Activated CD4-positive, alpha-beta T cell treated with anti-CD3 and anti-CD28 coated beads, Interleukin-2, amount 10 ng/mL, durations not matched to agents 24 days and 14 days (primary cell): ENCODE results near the gene PITPNM3. TPM values are rescaled to one million over a fixed set of nuclear protein-coding genes. Genes with fewer than 3 reads are reported as not detected.

Experiments
- DNase-seq: peaks from one replicate; pipeline ENCODE4 v3.0.0; 2022
- H3K27ac Mint-ChIP-seq: one replicate; pipeline ENCODE4 v1.8.0; 2022; ENCODE audit warnings: mild to moderate bottlenecking, mixed read lengths
- H3K27me3 Mint-ChIP-seq: one replicate; pipeline ENCODE4 v1.8.0; 2022; ENCODE audit warnings: mixed read lengths
- H3K36me3 Mint-ChIP-seq: one replicate; pipeline ENCODE4 v1.8.0; 2022; ENCODE audit warnings: low read depth, mild to moderate bottlenecking, mixed read lengths
- H3K4me1 Mint-ChIP-seq: one replicate; pipeline ENCODE4 v1.8.0; 2021; ENCODE audit warnings: mixed read lengths
- H3K4me3 Mint-ChIP-seq: one replicate; pipeline ENCODE4 v1.8.0; 2022; ENCODE audit warnings: mild to moderate bottlenecking, moderate library complexity, mixed read lengths
- H3K9me3 Mint-ChIP-seq: one replicate; pipeline ENCODE4 v1.8.0; 2021; ENCODE audit warnings: mixed read lengths
- intact Hi-C: fragments of 100-400 bp; cut with micrococcal nuclease; formaldehyde crosslinking; loops from one replicate; pipeline ENCODE4 v1.15.1; 2023
- total RNA-seq: library from RNA; stranded (reverse); gene quantifications from 2 replicates; pipeline ENCODE4 v1.2.3, GENCODE V29; 2022

The PITPNM3 gene
- total RNA-seq, 1 donor from 2014 or later = 0.77 TPM

DNA sequence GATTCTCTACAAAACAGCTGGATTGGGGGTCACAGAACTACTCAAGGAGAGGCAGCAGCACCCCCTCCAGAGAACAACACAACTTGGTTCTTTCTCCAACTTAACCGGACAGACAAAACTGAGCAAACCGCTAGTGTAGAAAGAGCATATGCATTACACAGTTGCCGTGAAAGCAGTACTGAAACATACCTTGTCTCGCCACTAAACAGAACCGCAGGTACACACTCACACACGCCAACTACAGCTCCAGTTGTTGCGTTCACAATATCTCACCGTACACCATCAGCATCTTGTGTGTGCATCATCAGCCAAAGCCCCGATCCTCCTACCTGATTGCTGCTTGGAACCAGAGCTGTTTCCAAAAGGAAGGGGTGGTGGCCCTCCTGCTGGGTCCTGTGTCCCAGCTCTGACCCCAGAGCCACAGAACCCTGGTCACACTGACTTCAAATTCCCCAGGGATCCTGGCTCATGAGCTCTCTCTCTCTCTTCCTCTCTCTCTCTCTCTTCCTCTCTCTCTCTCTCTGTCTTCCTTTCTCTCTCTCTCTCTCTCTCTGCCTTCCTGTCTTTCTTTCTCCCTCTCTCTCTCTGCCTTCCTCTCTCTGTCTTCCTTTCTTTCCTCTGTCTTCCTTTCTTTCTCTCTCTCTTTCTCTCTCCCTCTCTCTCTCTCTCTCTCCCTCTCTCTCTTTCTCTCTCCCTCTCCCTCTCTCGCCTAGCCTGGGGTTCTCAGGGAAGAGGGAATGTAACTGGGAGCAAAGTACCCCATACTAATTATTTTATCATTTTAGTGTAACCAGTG lies 103.7 kb downstream of the PITPNM3 start:
- intact Hi-C loops = no loop called here
- H3K4me1 Mint-ChIP-seq = peaks cover 8% of the 10 kb centered on the region
- no peak overlapping the region for H3K4me3 Mint-ChIP-seq
- no peaks in the 10 kb centered on the region for H3K9me3 Mint-ChIP-seq
- peaks cover 6% of the 10 kb centered on the region for H3K36me3 Mint-ChIP-seq
- no peak overlapping the region for H3K27ac Mint-ChIP-seq
- peaks cover 23% of the 10 kb centered on the region for H3K27me3 Mint-ChIP-seq
- no peak for DNase-seq

DNA sequence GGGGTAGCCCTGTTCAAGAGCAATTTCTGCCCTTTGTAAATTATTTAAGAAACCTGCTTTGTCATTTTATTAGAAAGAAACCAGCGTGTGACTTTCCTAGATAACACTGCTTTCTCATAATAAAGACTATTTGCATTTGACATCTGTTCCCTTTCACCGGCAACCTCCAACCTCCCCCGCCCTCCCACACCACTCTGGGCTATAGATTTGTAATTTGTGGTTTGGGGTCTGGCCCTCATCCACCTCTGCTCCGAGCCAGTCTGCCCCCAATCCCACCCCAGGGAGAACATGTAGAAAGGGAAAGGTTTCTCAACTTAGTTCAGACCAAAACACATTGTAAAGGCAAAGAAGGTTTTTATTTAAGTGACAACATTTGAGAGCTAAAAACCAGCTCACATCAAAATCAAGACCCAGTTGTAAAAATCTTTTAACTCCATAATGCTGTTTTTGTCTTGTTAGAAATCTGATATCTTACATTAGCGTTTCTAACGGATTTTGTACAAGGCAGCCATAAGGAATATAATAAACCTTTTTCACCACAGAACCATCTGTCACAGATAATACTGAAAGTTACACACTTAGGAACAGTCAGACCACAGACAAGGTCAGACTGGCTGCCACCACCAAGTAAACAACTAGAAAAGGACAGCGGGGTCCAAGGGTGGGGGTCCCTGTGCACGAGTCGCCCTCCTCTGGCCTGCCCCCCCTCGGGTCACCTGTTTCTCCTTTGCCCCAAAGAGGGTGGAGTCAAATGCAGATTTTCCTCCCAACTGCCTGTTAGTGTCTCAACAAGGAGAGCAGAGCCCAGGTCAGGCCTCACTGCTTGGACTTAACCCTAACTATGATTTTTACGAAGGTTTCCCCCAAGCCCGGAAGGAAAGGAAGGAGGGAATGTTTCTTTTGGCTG lies 105.2 kb downstream of the PITPNM3 start:
- Mint-ChIP-seq H3K4me1 (peaks cover 2% of the 10 kb centered on the region), H3K36me3 (peaks cover 10% of the 10 kb centered on the region), H3K4me3 (no peak overlapping the region), H3K27me3 (peaks cover 18% of the 10 kb centered on the region), H3K27ac (no peak overlapping the region), H3K9me3 (no peaks in the 10 kb centered on the region)
- intact Hi-C loops = no loop called here
- no peak for DNase-seq

DNA sequence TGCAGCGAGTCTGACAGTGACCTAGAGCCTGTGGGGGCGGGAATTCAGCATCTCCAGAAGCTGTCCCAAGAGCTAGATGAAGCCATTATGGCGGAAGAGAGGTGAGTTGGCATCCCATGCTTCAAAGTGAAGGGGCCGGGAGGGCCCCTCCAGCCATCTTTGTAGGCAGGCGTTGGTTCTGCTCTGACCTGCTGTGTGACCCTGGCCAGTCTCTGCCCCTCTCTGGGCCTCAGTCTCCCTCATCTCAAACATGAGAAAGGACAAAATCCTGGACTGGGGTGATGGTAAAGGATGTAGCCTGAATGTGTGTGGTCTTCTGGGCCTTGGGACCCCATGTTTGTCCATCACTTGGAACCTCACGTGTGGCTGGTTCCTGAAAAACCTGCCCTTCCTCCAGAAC lies 107.0 kb downstream of the PITPNM3 start:
- Mint-ChIP-seq H3K36me3 (peaks cover 17% of the 10 kb centered on the region), H3K27ac (no peak overlapping the region), H3K4me3 (no peak overlapping the region), H3K9me3 (no peaks in the 10 kb centered on the region), H3K4me1 (peaks cover 11% of the 10 kb centered on the region), H3K27me3 (peaks cover 16% of the 10 kb centered on the region)
- no peak for DNase-seq
- intact Hi-C loops = loop anchor here (10.0 kb wide), 1 partner anchor 195 kb away; the partner anchor contains the start of genes KIAA0753 and TXNDC17

DNA sequence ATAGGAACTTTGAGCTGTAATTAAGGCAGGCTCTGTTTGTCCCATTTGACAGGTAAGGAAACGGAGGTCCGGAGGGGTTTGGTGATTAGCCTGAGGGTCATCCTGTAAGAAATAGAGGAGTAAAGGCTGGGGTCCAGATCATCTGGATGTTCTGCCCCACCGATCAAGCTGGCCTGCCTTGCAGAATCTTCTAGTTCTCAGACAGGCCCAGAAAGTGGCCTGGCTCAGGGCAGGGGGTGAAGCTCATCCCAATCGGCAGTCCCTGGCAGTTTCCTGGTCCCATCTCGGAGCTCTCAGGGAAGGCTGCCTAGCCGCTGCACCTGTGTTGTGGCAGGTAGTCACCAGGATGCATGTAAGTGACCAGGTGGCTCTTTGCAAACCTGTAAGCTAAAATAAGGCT lies 107.9 kb downstream of the PITPNM3 start:
- Mint-ChIP-seq H3K9me3 (no peaks in the 10 kb centered on the region), H3K4me3 (no peak overlapping the region), H3K27ac (no peak overlapping the region), H3K4me1 (peaks cover 16% of the 10 kb centered on the region), H3K27me3 (peaks cover 9% of the 10 kb centered on the region), H3K36me3 (peaks cover 18% of the 10 kb centered on the region)
- intact Hi-C loops = loop anchor here (10.0 kb wide), 1 partner anchor 196 kb away; the partner anchor contains the start of genes KIAA0753 and TXNDC17
- DNase-seq = no peak

DNA sequence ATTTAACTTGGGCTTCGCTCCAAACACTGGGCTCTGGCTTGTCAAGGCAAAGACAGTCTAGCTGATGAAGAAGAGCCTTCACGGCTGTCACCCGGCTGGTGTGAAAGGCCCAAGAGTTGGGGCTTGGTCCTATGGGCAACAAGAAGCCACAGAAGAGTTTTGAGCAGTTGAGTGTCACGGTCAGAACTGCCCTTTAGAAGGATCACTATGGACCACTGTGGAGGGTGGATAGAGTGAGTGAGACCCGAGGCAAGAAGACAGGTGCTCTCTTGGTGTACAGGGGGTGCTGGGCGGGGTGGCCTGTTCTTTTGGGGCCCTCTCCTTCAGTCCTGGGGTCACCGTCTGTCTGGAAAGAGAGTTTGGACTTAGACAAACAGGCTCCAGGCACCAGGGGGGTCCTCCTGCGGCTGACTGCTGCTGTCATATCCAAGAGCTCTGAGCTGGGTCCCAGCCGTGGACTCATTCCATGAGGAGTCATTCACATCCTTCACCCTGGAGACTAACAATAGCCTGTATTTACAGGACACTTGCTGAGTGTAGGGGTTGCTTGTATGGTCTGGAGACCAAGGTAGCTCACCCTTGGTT lies 109.7 kb downstream of the PITPNM3 start:
- Mint-ChIP-seq H3K27ac (no peak overlapping the region), H3K9me3 (no peaks in the 10 kb centered on the region), H3K27me3 (peaks cover 7% of the 10 kb centered on the region), H3K4me3 (no peak overlapping the region), H3K36me3 (peaks cover 18% of the 10 kb centered on the region), H3K4me1 (peaks cover 20% of the 10 kb centered on the region)
- intact Hi-C loops = loop anchor here (10.0 kb wide), 1 partner anchor 198 kb away; the partner anchor contains the start of genes KIAA0753 and TXNDC17
- no peak for DNase-seq

DNA sequence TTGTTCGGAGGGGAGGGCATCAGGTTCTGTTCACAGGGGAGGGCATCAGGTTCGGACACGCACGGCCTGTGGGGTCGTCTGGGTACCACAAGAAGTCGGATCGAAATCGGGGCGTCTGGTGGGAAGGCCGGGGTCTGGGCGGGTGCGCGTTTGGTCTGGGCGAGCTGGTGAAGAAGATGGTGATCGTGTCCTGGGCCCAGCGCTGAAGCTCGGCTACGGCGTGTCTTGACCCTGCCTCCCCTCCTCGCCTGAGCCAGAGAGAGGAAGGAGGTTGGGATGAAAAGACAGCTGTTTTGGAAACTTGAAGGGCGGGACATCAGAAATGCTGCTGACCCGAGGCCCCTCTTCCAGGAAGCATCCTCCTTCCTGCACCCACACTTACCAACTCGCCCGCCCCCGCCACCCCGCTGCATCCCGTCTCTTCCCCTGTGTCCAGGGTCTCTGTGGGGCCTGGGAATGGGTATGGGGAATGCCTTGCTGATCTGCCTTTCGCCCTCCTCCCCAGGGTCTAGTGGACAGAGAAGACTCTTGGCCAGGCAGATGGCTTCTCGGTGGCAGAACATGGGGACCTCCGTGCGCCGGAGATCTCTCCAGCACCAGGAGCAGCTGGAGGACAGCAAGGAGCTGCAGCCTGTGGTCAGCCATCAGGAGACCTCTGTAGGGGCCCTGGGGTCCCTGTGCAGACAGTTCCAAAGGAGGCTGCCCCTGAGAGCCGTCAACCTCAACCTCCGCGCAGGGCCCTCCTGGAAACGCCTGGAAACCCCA lies 111.6 kb downstream of the PITPNM3 start:
- peak overlapping the region; percentile 96 for H3K27ac Mint-ChIP-seq
- H3K4me3 Mint-ChIP-seq = peak overlapping the region; percentile 95
- no peak for DNase-seq
- H3K36me3 Mint-ChIP-seq = peaks cover 13% of the 10 kb centered on the region
- no peaks in the 10 kb centered on the region for H3K9me3 Mint-ChIP-seq
- H3K4me1 Mint-ChIP-seq = peaks cover 18% of the 10 kb centered on the region
- intact Hi-C loops = loop anchor here (10.0 kb wide), 1 partner anchor 200 kb away; the partner anchor contains the start of genes KIAA0753 and TXNDC17
- H3K27me3 Mint-ChIP-seq = peaks cover 24% of the 10 kb centered on the region

DNA sequence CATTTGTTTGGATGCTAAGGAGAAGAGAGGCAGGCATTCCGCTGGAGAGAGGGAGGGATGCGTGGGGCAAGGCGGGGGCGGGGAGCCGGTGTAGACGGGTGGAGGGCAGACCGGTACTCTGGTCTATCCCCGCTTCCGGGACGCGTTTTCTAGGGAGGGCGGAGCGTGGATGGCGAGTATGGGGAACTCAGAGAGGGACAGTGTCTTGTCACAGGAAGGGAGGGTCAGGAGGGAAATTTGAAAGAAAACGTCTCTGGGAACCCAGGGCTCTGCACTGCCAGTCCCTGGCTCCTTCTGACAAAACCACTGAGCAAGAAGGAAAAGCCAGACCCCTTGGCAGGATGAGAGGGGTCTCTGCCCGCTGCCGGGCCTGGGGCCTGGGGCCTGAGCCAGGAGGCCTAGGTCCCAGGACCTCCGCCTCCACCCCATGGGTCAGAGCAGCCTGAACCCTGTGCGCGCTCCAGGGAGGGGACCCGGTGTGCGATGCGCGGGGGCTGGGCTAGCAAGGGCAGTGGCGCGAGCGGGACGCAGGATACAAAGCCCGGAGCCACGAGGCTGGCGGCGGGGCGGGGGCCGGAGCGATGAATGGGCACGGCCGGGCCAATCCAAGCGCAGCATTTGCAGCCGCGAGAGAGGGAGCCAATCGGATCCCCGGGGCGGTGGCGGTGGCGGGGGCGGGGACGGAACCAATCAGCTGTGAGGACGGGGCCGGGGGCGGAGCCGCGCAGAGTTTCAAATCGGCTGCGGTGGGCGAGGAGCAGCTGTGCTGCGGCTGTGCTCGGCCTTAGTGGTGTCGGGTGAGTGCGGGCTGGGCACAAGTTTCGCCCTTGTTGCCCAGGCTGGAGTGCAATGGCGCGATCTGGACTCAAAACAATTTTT lies 112.4 kb downstream of the PITPNM3 start, which contains the start of gene PIMREG:
Gene PIMREG (plus strand): TSS at position 764 of the 879 bp plus-strand sequence. CDS start 656 bp downstream, outside the sequence.
- intact Hi-C loops = loop anchor here (10.0 kb wide), 1 partner anchor 201 kb away; the partner anchor contains the start of genes KIAA0753 and TXNDC17
- peaks cover 32% of the 10 kb centered on the region for H3K27me3 Mint-ChIP-seq

DNA sequence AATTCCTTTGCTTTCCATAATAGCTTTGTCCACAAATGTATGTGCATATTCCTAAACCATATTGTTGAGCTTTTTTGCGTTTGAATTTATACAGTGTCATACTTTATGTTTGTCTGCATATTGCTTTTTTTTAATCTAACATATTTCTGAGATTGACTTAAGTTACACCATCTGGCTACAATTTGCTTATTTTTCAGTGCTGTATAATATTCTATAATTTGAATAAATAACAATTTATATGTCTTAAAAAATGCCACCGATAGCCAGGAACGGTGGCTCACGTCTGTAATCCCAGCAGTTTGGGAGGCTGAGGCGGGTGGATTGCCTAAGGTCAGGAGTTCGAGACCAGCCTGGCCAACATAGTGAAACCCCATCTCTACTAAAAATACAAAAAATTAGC lies 113.6 kb downstream of the PITPNM3 start:
- Mint-ChIP-seq H3K4me3 (no peak overlapping the region), H3K36me3 (peaks cover 12% of the 10 kb centered on the region), H3K27ac (no peak overlapping the region), H3K4me1 (peaks cover 18% of the 10 kb centered on the region), H3K27me3 (peaks cover 37% of the 10 kb centered on the region), H3K9me3 (no peaks in the 10 kb centered on the region)
- intact Hi-C loops = loop anchor here (10.0 kb wide), 1 partner anchor 202 kb away; the partner anchor contains the start of genes KIAA0753 and TXNDC17
- DNase-seq = no peak

More for the DNA sequence above, 112.4 kb downstream of the PITPNM3 start, which contains the start of gene PIMREG:
- peak within 1 kb of the TSS; percentile 95 for H3K4me3 Mint-ChIP-seq
- H3K9me3 Mint-ChIP-seq = no peaks in the 10 kb centered on the region
- H3K27ac Mint-ChIP-seq = peak within 1 kb of the TSS; percentile 96
- H3K4me1 Mint-ChIP-seq = peaks cover 18% of the 10 kb centered on the region
- DNase-seq = peak; percentile 97
- peaks cover 12% of the 10 kb centered on the region for H3K36me3 Mint-ChIP-seq

DNA sequence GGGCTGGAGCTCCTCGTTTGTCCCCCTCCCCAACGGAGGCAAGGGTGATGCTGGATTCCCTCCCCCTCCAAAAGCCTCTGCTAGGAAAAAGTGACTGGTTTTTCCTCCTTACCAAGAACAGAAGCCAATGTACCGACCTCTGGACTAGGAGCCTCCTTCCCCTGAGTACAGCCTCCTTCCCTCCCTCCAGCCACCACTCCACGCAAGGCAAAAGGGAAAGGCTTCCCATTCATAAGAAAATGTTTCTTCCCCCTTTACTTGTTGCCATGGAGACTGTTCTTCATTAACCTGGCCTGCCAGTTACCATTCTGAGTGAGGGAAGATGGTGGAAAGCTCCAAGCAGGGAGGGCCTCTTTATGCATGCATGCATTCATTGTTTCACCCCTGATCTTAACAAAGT lies 116.4 kb downstream of the PITPNM3 start:
- H3K4me1 Mint-ChIP-seq = peaks cover 14% of the 10 kb centered on the region

DNA sequence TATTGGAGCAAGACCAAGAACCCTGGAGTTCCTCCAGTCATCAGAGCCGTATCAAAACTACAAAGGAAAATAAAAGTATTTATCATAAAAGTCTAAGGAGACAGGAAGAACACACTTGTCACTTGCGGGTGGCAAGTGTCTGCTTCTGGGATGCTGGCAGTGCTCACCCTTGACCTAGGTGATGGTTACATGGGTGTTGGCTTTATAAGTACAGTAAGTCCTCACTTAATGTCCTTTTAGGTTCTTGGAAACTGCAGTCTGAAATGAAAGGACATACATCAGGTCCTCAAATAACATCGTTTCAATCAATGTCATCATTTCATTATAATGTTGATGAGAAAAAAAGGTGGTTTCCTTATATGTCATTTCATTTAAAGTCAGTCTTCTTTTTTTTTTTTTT lies 118.4 kb downstream of the PITPNM3 start:
- Mint-ChIP-seq H3K4me1 (peaks cover 2% of the 10 kb centered on the region), H3K9me3 (no peaks in the 10 kb centered on the region), H3K27me3 (peaks cover 62% of the 10 kb centered on the region), H3K4me3 (no peak overlapping the region), H3K27ac (no peak overlapping the region), H3K36me3 (no peaks in the 10 kb centered on the region)
- intact Hi-C loops = loop anchor here (5.0 kb wide), 1 partner anchor 851 kb away; no protein-coding TSS in a partner anchor
- DNase-seq = no peak

More for the DNA sequence above, 116.4 kb downstream of the PITPNM3 start:
- Mint-ChIP-seq H3K4me3 (no peak overlapping the region), H3K27me3 (peaks cover 53% of the 10 kb centered on the region), H3K27ac (no peak overlapping the region), H3K36me3 (peaks cover 3% of the 10 kb centered on the region), H3K9me3 (no peaks in the 10 kb centered on the region)
- no peak for DNase-seq
- intact Hi-C loops = loop anchor here (5.0 to 10.0 kb wide), 2 partner anchors 205 to 853 kb away; partner anchors contain the start of genes KIAA0753 and TXNDC17

DNA sequence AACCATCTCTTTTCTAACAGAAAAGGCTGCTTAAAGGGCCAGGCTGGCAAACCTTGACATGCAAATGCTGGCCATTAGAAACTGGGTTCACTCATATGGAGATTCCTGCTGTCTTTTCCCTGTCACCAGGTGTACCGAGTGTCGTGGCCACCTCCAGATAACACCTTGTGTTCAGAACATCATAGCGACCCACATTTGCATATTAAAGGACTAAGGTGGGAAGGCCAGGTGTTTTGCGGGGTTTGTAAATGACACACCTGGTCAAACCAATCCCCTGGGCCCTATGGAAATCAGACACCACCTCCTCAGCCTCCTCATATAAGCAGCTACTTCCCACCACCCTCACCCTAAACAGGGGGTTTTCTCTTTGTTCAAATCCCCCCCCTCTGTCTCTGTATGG lies 118.9 kb downstream of the PITPNM3 start:
- H3K27ac Mint-ChIP-seq = no peak overlapping the region
- no peak overlapping the region for H3K4me3 Mint-ChIP-seq
- H3K9me3 Mint-ChIP-seq = no peaks in the 10 kb centered on the region
- peaks cover 2% of the 10 kb centered on the region for H3K4me1 Mint-ChIP-seq
- no peak for DNase-seq
- peaks cover 65% of the 10 kb centered on the region for H3K27me3 Mint-ChIP-seq
- no peaks in the 10 kb centered on the region for H3K36me3 Mint-ChIP-seq
- intact Hi-C loops = loop anchor here (5.0 kb wide), 1 partner anchor 850 kb away; no protein-coding TSS in a partner anchor

DNA sequence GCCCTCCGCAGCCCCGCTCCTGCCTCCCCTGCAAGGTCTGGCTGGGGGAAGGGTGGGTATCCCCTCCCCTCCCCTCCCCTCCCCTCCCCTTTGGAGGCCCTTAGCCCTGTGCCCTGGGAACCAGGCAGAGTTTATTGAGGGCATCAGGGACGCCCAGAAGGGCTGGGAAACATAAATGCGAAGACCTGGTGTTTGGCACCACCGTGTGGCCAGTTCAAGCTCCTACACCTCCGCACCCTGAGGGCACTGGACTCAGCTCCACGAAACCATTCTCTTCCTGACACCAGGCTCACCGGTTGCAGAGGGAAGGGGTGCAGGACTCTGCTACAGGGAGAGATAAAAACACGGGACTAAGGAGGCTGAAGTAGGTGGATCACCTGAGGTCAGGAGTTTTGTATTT lies 120.4 kb downstream of the PITPNM3 start:
- peaks cover 2% of the 10 kb centered on the region for H3K4me1 Mint-ChIP-seq
- H3K36me3 Mint-ChIP-seq = peaks cover 2% of the 10 kb centered on the region
- no peak overlapping the region for H3K4me3 Mint-ChIP-seq
- peaks cover 6% of the 10 kb centered on the region for H3K9me3 Mint-ChIP-seq
- intact Hi-C loops = loop anchor here (5.0 kb wide), 1 partner anchor 849 kb away; no protein-coding TSS in a partner anchor
- peak; percentile 89 for DNase-seq
- H3K27ac Mint-ChIP-seq = no peak overlapping the region
- H3K27me3 Mint-ChIP-seq = peaks cover 63% of the 10 kb centered on the region
